Thymus (tissue), 11 donors: ENCODE data around the gene DUSP9. TPM values are rescaled to one million over a fixed set of nuclear protein-coding genes. Genes with fewer than 3 reads are reported as not detected.
"Not testable (repeated sequence)": the region's sequence is repeated elsewhere in the genome, so short reads cannot be mapped to it uniquely, and the experiment has no call there.

Experiments used
- DNase-seq, 9 donors: peaks; one replicate each; pipeline ENCODE4 v3.0.0-alpha.2; 2013; ENCODE audit warnings: low spot score in 9 of 9, low read depth in 6 of 9, missing footprints in 1 of 9
- H3K27ac ChIP-seq, 2 donors: one replicate each; pipeline ENCODE4 v1.5.1; 2013; ENCODE audit warnings: control low read depth in 1 of 2, low read depth in 1 of 2, low read length in 1 of 2, mild to moderate bottlenecking in 1 of 2, moderate library complexity in 1 of 2
- H3K27me3 ChIP-seq, 2 donors: one replicate each; pipeline ENCODE4 v1.5.1; 2013; ENCODE audit warnings: low read length in 1 of 2; ENCODE audit not compliant: control insufficient read depth in 2 of 2, insufficient read depth in 1 of 2
- H3K36me3 ChIP-seq, 2 donors: one replicate each; pipeline ENCODE4 v1.5.1; 2013; ENCODE audit warnings: low read length in 1 of 2, mild to moderate bottlenecking in 1 of 2, moderate library complexity in 1 of 2; ENCODE audit not compliant: control insufficient read depth in 2 of 2, insufficient read depth in 2 of 2
- H3K4me1 ChIP-seq, 2 donors: one replicate each; pipeline ENCODE4 v1.5.1; 2013; ENCODE audit warnings: low read length in 2 of 2; ENCODE audit not compliant: control insufficient read depth in 2 of 2, insufficient read depth in 2 of 2
- H3K4me3 ChIP-seq, 2 donors: one replicate each; pipeline ENCODE4 v1.5.1; 2013; ENCODE audit warnings: low read length in 2 of 2, control low read depth in 1 of 2, mild to moderate bottlenecking in 1 of 2
- H3K9me3 ChIP-seq, 2 donors: one replicate each; pipeline ENCODE4 v1.5.1; 2013; ENCODE audit warnings: low read length in 1 of 2, mild to moderate bottlenecking in 1 of 2; ENCODE audit not compliant: control insufficient read depth in 2 of 2, insufficient read depth in 1 of 2
- WGBS: extraction: QIAGEN DNeasy Blood & Tissue Kit; methylation state at CpG from one replicate; pipeline ENCODE4 v1.1.7; 2013; 5-methylcytosine and 5-hydroxymethylcytosine counted together
- polyA plus RNA-seq: library from polyadenylated mRNA; stranded (reverse); fragments of 200-250 nt; gene quantifications from one replicate; pipeline ENCODE4 v1.2.3, GENCODE V29; 2013
- total RNA-seq: library from RNA; stranded (reverse); fragments of 120-200 nt; gene quantifications from one replicate; pipeline ENCODE4 v1.2.4, GENCODE V29; 2013
- donor health status: healthy.

The DUSP9 gene
- total and polyA plus RNA-seq, 2 donors, result 0.07 to 1.7 TPM

GRCh38 chrX:153686711-153687110 is 39.7 kb downstream of the DUSP9 start:
- Histone ChIP-seq H3K27me3 (peaks cover 19 to 70% of the 10 kb centered on the region in 2 donors), H3K27ac (no peak overlapping the region), H3K4me1 (peaks cover 0 to 2% of the 10 kb centered on the region in 2 donors), H3K36me3 (no peaks in the 10 kb centered on the region), H3K9me3 (peaks cover 0 to 6% of the 10 kb centered on the region in 2 donors), H3K4me3 (no peak overlapping the region)
- WGBS, result 56% methylated on average over 9 of the region's 9 CpGs
- no peak for DNase-seq

GRCh38 chrX:153687121-153688039 is 40.4 kb downstream of the DUSP9 start, which contains the start of gene SLC6A8:
Gene SLC6A8 (plus strand): TSS chrX:153687926. CDS start chrX:153688575, 649 bp downstream.
- Histone ChIP-seq H3K36me3 (no peaks in the 10 kb centered on the region), H3K9me3 (peaks cover 0 to 6% of the 10 kb centered on the region in 2 donors), H3K4me1 (peaks cover 0 to 2% of the 10 kb centered on the region in 2 donors), H3K4me3 (peak within 1 kb of the TSS in 1 of 2 donors; percentile 51), H3K27me3 (peaks cover 19 to 67% of the 10 kb centered on the region in 2 donors), H3K27ac (no peak within 1 kb of the TSS)
- DNase-seq, result peak in 3 of 9 donors; percentile 16 to 28 (median 25)
- 3% methylated on average over 48 of the region's 66 CpGs for WGBS

GRCh38 chrX:153688071-153688470 is 41.1 kb downstream of the DUSP9 start:
- Histone ChIP-seq H3K36me3 (no peaks in the 10 kb centered on the region), H3K27ac (no peak overlapping the region), H3K4me3 (peak overlapping the region in 1 of 2 donors; percentile 51), H3K9me3 (peaks cover 0 to 6% of the 10 kb centered on the region in 2 donors), H3K4me1 (peaks cover 0 to 2% of the 10 kb centered on the region in 2 donors), H3K27me3 (peaks cover 19 to 70% of the 10 kb centered on the region in 2 donors)
- 1% methylated on average over 33 of the region's 69 CpGs for WGBS
- DNase-seq, result no peak

- WGBS, result 3% methylated on average over 47 of the region's 57 CpGs
- H3K27ac ChIP-seq, result no peak overlapping the region
- no peaks in the 10 kb centered on the region for H3K36me3 ChIP-seq
- H3K9me3 ChIP-seq, result peaks cover 0 to 6% of the 10 kb centered on the region in 2 donors
- peaks cover 0 to 2% of the 10 kb centered on the region in 2 donors for H3K4me1 ChIP-seq
- H3K27me3 ChIP-seq, result peaks cover 19 to 68% of the 10 kb centered on the region in 2 donors
- DNase-seq, result no peak
- peak overlapping the region in 1 of 2 donors; percentile 51 for H3K4me3 ChIP-seq
Observed at GRCh38 chrX:153688506-153688905, 41.5 kb downstream of the DUSP9 start.

GRCh38 chrX:153688911-153689590 is 42.0 kb downstream of the DUSP9 start:
- Histone ChIP-seq H3K4me1 (peaks cover 0 to 2% of the 10 kb centered on the region in 2 donors), H3K36me3 (no peaks in the 10 kb centered on the region), H3K9me3 (peaks cover 0 to 6% of the 10 kb centered on the region in 2 donors), H3K27me3 (peaks cover 19 to 62% of the 10 kb centered on the region in 2 donors), H3K4me3 (no peak overlapping the region), H3K27ac (no peak overlapping the region)
- WGBS, result 35% methylated on average over 51 of the region's 53 CpGs
- no peak for DNase-seq

GRCh38 chrX:153689654-153690465 is 42.9 kb downstream of the DUSP9 start:
- Histone ChIP-seq H3K27me3 (peaks cover 14 to 54% of the 10 kb centered on the region in 2 donors), H3K4me3 (no peak overlapping the region), H3K27ac (no peak overlapping the region), H3K9me3 (peaks cover 0 to 3% of the 10 kb centered on the region in 2 donors), H3K4me1 (peaks cover 0 to 2% of the 10 kb centered on the region in 2 donors), H3K36me3 (peaks cover 0 to 3% of the 10 kb centered on the region in 2 donors)
- no peak for DNase-seq
- 95% methylated on average over 19 of the region's 19 CpGs for WGBS

GRCh38 chrX:153690466-153690865 is 43.5 kb downstream of the DUSP9 start:
- Histone ChIP-seq H3K4me3 (no peak overlapping the region), H3K27ac (no peak overlapping the region)
- WGBS, result 88% methylated on average over 14 of the region's 14 CpGs

GRCh38 chrX:153691032-153691827 is 44.2 kb downstream of the DUSP9 start:
- not testable (repeated sequence) for H3K9me3 ChIP-seq, H3K4me3 ChIP-seq, DNase-seq, H3K4me1 ChIP-seq, H3K27ac ChIP-seq, H3K36me3 ChIP-seq
- peaks cover 11 to 41% of the 10 kb centered on the region in 2 donors for H3K27me3 ChIP-seq
- WGBS, result 92% methylated on average over 21 of the region's 21 CpGs

More at GRCh38 chrX:153690466-153690865, 43.5 kb downstream of the DUSP9 start:
- Histone ChIP-seq H3K4me1 (peaks cover 0 to 2% of the 10 kb centered on the region in 2 donors), H3K36me3 (peaks cover 0 to 4% of the 10 kb centered on the region in 2 donors), H3K9me3 (peaks cover 0 to 3% of the 10 kb centered on the region in 2 donors), H3K27me3 (peaks cover 11 to 48% of the 10 kb centered on the region in 2 donors)
- DNase-seq, result no peak
